T1000 (cell line): ENCODE results near the gene RNF220.

Experiments used
- DNase-seq: peaks from one replicate; lab custom pipeline; 2025; ENCODE audit warnings: mixed read lengths; lab: John Stamatoyannopoulos, UW

Gene RNF220

GRCh38 chr1:44523593-44524591 lies 118.8 kb downstream of the RNF220 start:
- DNase-seq = no peak

- DNase-seq = no peak
Measured at GRCh38 chr1:44524655-44525500, 119.8 kb downstream of the RNF220 start.

GRCh38 chr1:44526295-44527073 lies 121.4 kb downstream of the RNF220 start:
- DNase-seq = no peak

GRCh38 chr1:44531785-44532566 lies 126.9 kb downstream of the RNF220 start:
- DNase-seq = peak; percentile 38

- DNase-seq = no peak
Measured at GRCh38 chr1:44532567-44532944, 127.5 kb downstream of the RNF220 start.

GRCh38 chr1:44534771-44535170 lies 129.7 kb downstream of the RNF220 start:
- DNase-seq = no peak

GRCh38 chr1:44536357-44537209 lies 131.5 kb downstream of the RNF220 start:
- DNase-seq = no peak

GRCh38 chr1:44537538-44537937 lies 132.5 kb downstream of the RNF220 start:
- DNase-seq = no peak

- DNase-seq = no peak
Measured at GRCh38 chr1:44537956-44538355, 132.9 kb downstream of the RNF220 start.

- no peak for DNase-seq
Measured at GRCh38 chr1:44539991-44540730, 135.1 kb downstream of the RNF220 start.

- no peak for DNase-seq
Measured at GRCh38 chr1:44542420-44543063, 137.5 kb downstream of the RNF220 start.

GRCh38 chr1:44543064-44543744 lies 138.1 kb downstream of the RNF220 start:
- DNase-seq = no peak

GRCh38 chr1:44543786-44544185 lies 138.7 kb downstream of the RNF220 start:
- no peak for DNase-seq

GRCh38 chr1:44544960-44545359 lies 139.9 kb downstream of the RNF220 start:
- no peak for DNase-seq

- no peak for DNase-seq
Measured at GRCh38 chr1:44545961-44546360, 140.9 kb downstream of the RNF220 start.

- no peak for DNase-seq
Measured at GRCh38 chr1:44546403-44547053, 141.5 kb downstream of the RNF220 start.

GRCh38 chr1:44547361-44547760 lies 142.3 kb downstream of the RNF220 start:
- DNase-seq = no peak

- no peak for DNase-seq
Measured at GRCh38 chr1:44547837-44548236, 142.8 kb downstream of the RNF220 start.
